T-cell (primary cell): ENCODE results near the gene TYMP. TPM values are rescaled to one million over a fixed set of nuclear protein-coding genes. Genes with fewer than 3 reads are reported as not detected.

Experiments
- ATAC-seq, 4 experiments: fragments of 200-7000 bp in 3 of 4; fragments of 150-1000 bp in 1 of 4; cut with Tn5 transposase; replicated peaks in 1 of 4; 1 replicate in 3 of 4; 2 replicates in 1 of 4; pipeline ENCODE4 v1.10.0; 2021; ENCODE audit warnings: moderate library complexity in 3 of 4, mild to moderate bottlenecking in 2 of 4, moderate number of reproducible peaks in 1 of 4
- CTCF ChIA-PET, 2 donors: fragments of 300-600 bp; sonication (Branson Sonifier 250); formaldehyde crosslinking; loops; one replicate each; lab custom pipeline; 2022; ENCODE audit warnings: antibody characterized with exemption in 2 of 2; lab: Charles Lee
- POLR2A ChIA-PET, 2 donors: fragments of 300-600 bp; sonication (Branson Sonifier 250); formaldehyde crosslinking; loops; one replicate each; lab custom pipeline; 2022; ENCODE audit warnings: antibody characterized with exemption in 2 of 2; lab: Charles Lee
- DNase-seq, 35 experiments: peaks; one replicate each; pipeline versions ENCODE4 v3.0.0 to v3.0.0-alpha.2; 2013 to 2023
- H3K27ac ChIP-seq: one replicate; pipeline ENCODE4 v1.5.1; 2013; ENCODE audit warnings: low read length
- H3K27me3 ChIP-seq, 2 experiments: replicated peaks in 1 of 2; 1 replicate in 1 of 2; 2 replicates in 1 of 2; pipeline versions ENCODE4 v1.6.1 to v1.7.0; 2013; ENCODE audit warnings: low read length in 1 of 2, mixed read lengths in 1 of 2; ENCODE audit not compliant: control insufficient read depth in 2 of 2, insufficient read depth in 2 of 2; ENCODE audit errors: extremely low read depth in 1 of 2
- H3K36me3 ChIP-seq, 2 donors: 1 replicate in 1 of 2; 2 replicates in 1 of 2; pipeline versions ENCODE4 v1.6.1 to v1.7.0; 2013; ENCODE audit warnings: low read length in 1 of 2; ENCODE audit not compliant: control insufficient read depth in 2 of 2, insufficient read depth in 1 of 2; ENCODE audit errors: extremely low read depth in 1 of 2
- H3K4me1 ChIP-seq, 2 experiments: 1 replicate in 1 of 2; 2 replicates in 1 of 2; pipeline versions ENCODE4 v1.6.1 to v1.7.0; 2013; ENCODE audit warnings: low read length in 2 of 2, mixed read lengths in 1 of 2; ENCODE audit not compliant: insufficient read depth in 2 of 2, control insufficient read depth in 1 of 2; ENCODE audit errors: extremely low read depth in 1 of 2
- H3K4me3 ChIP-seq, 2 donors: 1 replicate in 1 of 2; 2 replicates in 1 of 2; pipeline versions ENCODE4 v1.5.1 to v1.7.0; 2013; ENCODE audit warnings: mild to moderate bottlenecking in 2 of 2, low read length in 1 of 2, moderate library complexity in 1 of 2; ENCODE audit not compliant: control insufficient read depth in 1 of 2; ENCODE audit errors: extremely low read depth in 1 of 2
- H3K9me3 ChIP-seq: 2 replicates; pipeline ENCODE4 v1.7.0; 2013
- H3K27ac Mint-ChIP-seq, 2 donors: one replicate each; pipeline ENCODE4 v1.8.0; 2020 to 2021; ENCODE audit warnings: mild to moderate bottlenecking in 2 of 2, mixed read lengths in 2 of 2
- H3K27me3 Mint-ChIP-seq, 2 donors: one replicate each; pipeline ENCODE4 v1.8.0; 2021 to 2022; ENCODE audit warnings: mixed read lengths in 2 of 2
- H3K36me3 Mint-ChIP-seq: one replicate; pipeline ENCODE4 v1.8.0; 2021; ENCODE audit warnings: mixed read lengths
- H3K4me1 Mint-ChIP-seq, 3 donors: one replicate each; pipeline ENCODE4 v1.8.0; 2020 to 2022; ENCODE audit warnings: mixed read lengths in 3 of 3, mild to moderate bottlenecking in 1 of 3
- H3K4me3 Mint-ChIP-seq, 3 donors: one replicate each; pipeline ENCODE4 v1.8.0; 2020 to 2022; ENCODE audit warnings: mild to moderate bottlenecking in 3 of 3, mixed read lengths in 3 of 3, moderate library complexity in 3 of 3
- H3K9me3 Mint-ChIP-seq, 3 donors: one replicate each; pipeline ENCODE4 v1.8.0; 2020 to 2022; ENCODE audit warnings: mixed read lengths in 3 of 3
- WGBS: methylation state at CpG from one replicate; pipeline ENCODE4 v1.1.5; 2013; ENCODE audit warnings: missing lambda C conversion rate; ENCODE audit not compliant: insufficient coverage; 5-methylcytosine and 5-hydroxymethylcytosine counted together
- total RNA-seq, 35 experiments: library from RNA in 6 of 35; stranded (reverse) in 6 of 35; fragments of 120-200 nt in 1 of 35; gene quantifications; one replicate each; pipeline versions ENCODE4 v1.2.1 to v1.2.4 and lab custom pipeline; 2013 to 2026

Gene TYMP
- total RNA-seq, 5 donors from 2014 or later (not counting 1 experiment from before 2014, with no cell fraction given) = 11.6 to 29.1 (median 14.9) TPM

- DNase-seq (no peak), ATAC-seq (no peak)
- no peaks in the 10 kb centered on the region for H3K27me3 ChIP-seq
- H3K4me1 ChIP-seq = peaks cover 15 to 30% of the 10 kb centered on the region in 2 experiments
- H3K36me3 ChIP-seq = peaks cover 6 to 28% of the 10 kb centered on the region in 2 donors
- H3K4me1 Mint-ChIP-seq = peaks cover 26 to 31% (median 27%) of the 10 kb centered on the region in 3 donors
- ChIA-PET CTCF (interaction anchor here (0.6 to 2.9 kb wide), 6 partner anchors 16 to 265 kb away, joined by 3 to 62 read pairs (median 9); partner anchors contain the start of gene SCO2 (in 1 of the 2)), POLR2A (interaction anchor here (0.6 to 2.4 kb wide), 4 partner anchors 17 to 106 kb away, joined by 5 to 20 read pairs (median 13); partner anchors contain the start of gene SCO2 (in 2 of the 2))
- H3K4me3 ChIP-seq = peak overlapping the region in 1 of 2 donors; percentile 84
- no peaks in the 10 kb centered on the region for H3K27me3 Mint-ChIP-seq
- H3K36me3 Mint-ChIP-seq = peaks cover 5% of the 10 kb centered on the region
- H3K27ac Mint-ChIP-seq = peak overlapping the region; percentile 88 to 94
- peak overlapping the region; percentile 81 for H3K27ac ChIP-seq
- no peaks in the 10 kb centered on the region for H3K9me3 Mint-ChIP-seq
- WGBS = 26% methylated on average over 3 of the region's 3 CpGs
- no peaks in the 10 kb centered on the region for H3K9me3 ChIP-seq
- peak overlapping the region; percentile 85 to 94 (median 86) for H3K4me3 Mint-ChIP-seq
Measured at GRCh38 chr22:50508897-50509296, 20.9 kb downstream of the TYMP start.

GRCh38 chr22:50507991-50508884 lies 21.6 kb downstream of the TYMP start, which contains the start of gene NCAPH2:
TSS of gene NCAPH2 (plus strand) at chr22:50508224. CDS start at chr22:50508338, 114 bp downstream.
- DNase-seq (peak in 30 of 35 experiments; percentile 93 to 98 (median 96)), ATAC-seq (peak; percentile 75 to 82 (median 79))
- H3K27ac ChIP-seq = peak within 1 kb of the TSS; percentile 84
- WGBS = under 1% methylated on average over 36 of the region's 76 CpGs
- Mint-ChIP-seq H3K27me3 (no peaks in the 10 kb centered on the region), H3K27ac (peak within 1 kb of the TSS; percentile 95 to 97), H3K36me3 (peaks cover 5% of the 10 kb centered on the region), H3K4me1 (peaks cover 23 to 28% (median 27%) of the 10 kb centered on the region in 3 donors), H3K4me3 (peak within 1 kb of the TSS; percentile 93 to 94 (median 93)), H3K9me3 (no peaks in the 10 kb centered on the region)
- no peaks in the 10 kb centered on the region for H3K9me3 ChIP-seq
- H3K4me1 ChIP-seq = peaks cover 15 to 30% of the 10 kb centered on the region in 2 experiments
- peaks cover 11 to 32% of the 10 kb centered on the region in 2 donors for H3K36me3 ChIP-seq
- peak within 1 kb of the TSS; percentile 67 to 84 for H3K4me3 ChIP-seq
- ChIA-PET POLR2A (interaction anchor here (0.6 to 2.4 kb wide), 8 partner anchors 17 to 276 kb away, joined by 4 to 20 read pairs (median 6); partner anchors contain the start of gene SCO2 (in 2 of the 2)), CTCF (interaction anchor here (0.6 to 2.9 kb wide), 11 partner anchors 17 to 266 kb away, joined by 3 to 62 read pairs (median 3); partner anchors contain the start of gene SCO2 (in 1 of the 2))
- H3K27me3 ChIP-seq = no peaks in the 10 kb centered on the region

GRCh38 chr22:50507421-50507990 lies 22.3 kb downstream of the TYMP start, which contains the start of gene LMF2:
TSS of gene LMF2 (minus strand) at chr22:50507702. CDS start at chr22:50507675, 27 bp downstream.
- Mint-ChIP-seq H3K27me3 (no peaks in the 10 kb centered on the region), H3K4me3 (peak within 1 kb of the TSS; percentile 93 to 94 (median 93)), H3K36me3 (peaks cover 5% of the 10 kb centered on the region), H3K4me1 (peaks cover 23 to 28% (median 25%) of the 10 kb centered on the region in 3 donors), H3K9me3 (no peaks in the 10 kb centered on the region), H3K27ac (peak within 1 kb of the TSS; percentile 95 to 97)
- Histone ChIP-seq H3K36me3 (peaks cover 13 to 37% of the 10 kb centered on the region in 2 donors), H3K4me1 (peaks cover 15 to 30% of the 10 kb centered on the region in 2 experiments), H3K27ac (peak within 1 kb of the TSS; percentile 84), H3K4me3 (peak within 1 kb of the TSS; percentile 67 to 84), H3K9me3 (no peaks in the 10 kb centered on the region), H3K27me3 (no peaks in the 10 kb centered on the region)
- ATAC-seq = peak; percentile 81 to 83 (median 82)
- DNase-seq = peak in 32 of 35 experiments; percentile 81 to 99 (median 92)
- POLR2A ChIA-PET = interaction anchor here (0.7 to 2.4 kb wide), 5 partner anchors 18 to 114 kb away, joined by 6 to 20 read pairs (median 10); partner anchors contain the start of gene SCO2 (in 2 of the 2)
- WGBS = 0% methylated on average over 7 of the region's 62 CpGs
- CTCF ChIA-PET = interaction anchor here in 1 of 2 donors (0.6 to 2.9 kb wide), 10 partner anchors 18 to 265 kb away, joined by 3 to 62 read pairs (median 4); partner anchors contain the start of gene SCO2

- Mint-ChIP-seq H3K36me3 (no peaks in the 10 kb centered on the region), H3K4me1 (peaks cover 20 to 24% (median 21%) of the 10 kb centered on the region in 3 donors), H3K4me3 (peak overlapping the region; percentile 92 to 94 (median 93)), H3K9me3 (no peaks in the 10 kb centered on the region), H3K27me3 (no peaks in the 10 kb centered on the region), H3K27ac (peak overlapping the region; percentile 93 to 94)
- ATAC-seq (no peak), DNase-seq (no peak)
- Histone ChIP-seq H3K27me3 (no peaks in the 10 kb centered on the region), H3K4me3 (peak overlapping the region; percentile 67 to 70), H3K9me3 (no peaks in the 10 kb centered on the region), H3K27ac (peak overlapping the region; percentile 84), H3K36me3 (peaks cover 13 to 34% of the 10 kb centered on the region in 2 donors), H3K4me1 (peaks cover 15 to 30% of the 10 kb centered on the region in 2 experiments)
- 53% methylated on average over 17 of the region's 21 CpGs for WGBS
- ChIA-PET CTCF (interaction anchor here in 1 of 2 donors (2.8 to 2.9 kb wide), 2 partner anchors 19 to 114 kb away, joined by 15 to 62 read pairs; partner anchors contain the start of gene SCO2), POLR2A (no interaction called here)
Measured at GRCh38 chr22:50506611-50507420, 23.0 kb downstream of the TYMP start.

- Histone ChIP-seq H3K9me3 (no peaks in the 10 kb centered on the region), H3K27me3 (no peaks in the 10 kb centered on the region), H3K27ac (peak overlapping the region; percentile 84), H3K36me3 (peaks cover 13 to 33% of the 10 kb centered on the region in 2 donors), H3K4me1 (peaks cover 15 to 30% of the 10 kb centered on the region in 2 experiments), H3K4me3 (no peak overlapping the region)
- ChIA-PET CTCF (no interaction called here), POLR2A (no interaction called here)
- Mint-ChIP-seq H3K4me3 (peak overlapping the region; percentile 92 to 94 (median 93)), H3K4me1 (peaks cover 20 to 24% (median 21%) of the 10 kb centered on the region in 3 donors), H3K27me3 (no peaks in the 10 kb centered on the region), H3K36me3 (no peaks in the 10 kb centered on the region), H3K27ac (no peak overlapping the region), H3K9me3 (no peaks in the 10 kb centered on the region)
- WGBS = 97% methylated on average over 36 of the region's 41 CpGs
- no peak for ATAC-seq
- DNase-seq = no peak
Measured at GRCh38 chr22:50505776-50506610, 23.8 kb downstream of the TYMP start.
